IPS DF 4.7 (cell line): ENCODE measurements around the gene SPACA5.
"Not testable (repeated sequence)": the region's sequence is repeated elsewhere in the genome, so short reads cannot be mapped to it uniquely, and the experiment has no call there.

Experiments
- DNase-seq: peaks from one replicate; pipeline ENCODE4 v3.0.0-alpha.2; 2013; ENCODE audit warnings: low spot score; ENCODE audit errors: extremely low read depth

SPACA5 gene

GRCh38 chrX:48021026-48021900, 14.5 kb downstream of the SPACA5 start:
- DNase-seq = no peak

DNA sequence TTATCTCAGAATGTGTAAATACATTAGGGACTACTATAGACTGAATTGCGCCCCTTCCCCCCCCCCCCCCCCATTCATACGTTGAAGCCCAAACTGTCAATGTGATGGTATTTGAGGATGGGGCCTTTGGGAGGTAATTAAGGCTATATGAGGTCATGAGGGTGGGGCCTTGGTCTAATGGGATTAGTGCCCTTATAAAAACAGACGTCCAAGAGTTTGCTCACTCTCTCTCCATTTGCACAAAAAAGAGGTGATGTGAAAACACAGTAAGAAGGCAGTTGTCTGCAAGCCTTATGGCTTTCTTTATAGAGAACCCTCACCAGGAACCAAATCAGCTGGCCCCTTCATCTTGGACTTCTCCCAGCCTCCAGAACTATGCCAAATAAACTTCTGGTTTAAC, 15.3 kb downstream of the SPACA5 start:
- DNase-seq = no peak

DNA sequence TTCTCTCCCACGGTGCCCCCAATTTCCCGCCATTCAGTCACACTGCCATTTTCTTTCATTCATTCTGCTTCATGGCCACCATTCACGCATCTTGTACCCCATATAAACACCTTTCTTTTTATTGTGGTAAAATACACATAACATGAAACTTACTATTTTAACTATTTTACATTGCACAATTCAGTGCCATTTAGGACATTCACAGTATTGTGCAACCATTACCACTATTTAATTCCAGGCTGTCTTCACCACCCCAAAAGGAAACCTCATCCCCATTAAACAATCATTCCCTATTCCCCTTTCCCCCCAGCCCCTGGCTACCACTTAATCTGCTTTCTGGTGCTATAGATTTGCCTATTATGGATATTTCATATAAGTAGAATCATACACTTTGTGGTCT, 15.9 kb downstream of the SPACA5 start:
- no peak for DNase-seq

DNA sequence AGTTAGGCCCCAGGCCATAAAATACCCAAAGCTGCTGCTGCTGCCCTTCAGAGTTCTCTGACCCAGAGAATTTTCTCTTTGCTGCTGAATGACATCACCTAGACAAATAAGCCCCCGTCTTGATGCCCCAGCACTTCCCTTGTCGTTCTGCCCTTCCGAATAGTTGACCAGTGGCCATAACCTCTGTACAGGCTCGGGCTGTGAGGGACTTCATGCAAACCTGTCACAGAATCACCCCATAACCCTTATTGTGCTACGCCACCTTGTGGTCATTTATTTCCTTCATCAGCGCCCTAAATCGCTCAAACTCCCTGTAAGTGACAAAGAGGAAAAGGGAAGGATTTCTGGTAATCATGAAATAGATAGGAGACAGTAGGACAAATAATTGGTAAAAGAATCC, 18.8 kb downstream of the SPACA5 start:
- DNase-seq = no peak

DNA sequence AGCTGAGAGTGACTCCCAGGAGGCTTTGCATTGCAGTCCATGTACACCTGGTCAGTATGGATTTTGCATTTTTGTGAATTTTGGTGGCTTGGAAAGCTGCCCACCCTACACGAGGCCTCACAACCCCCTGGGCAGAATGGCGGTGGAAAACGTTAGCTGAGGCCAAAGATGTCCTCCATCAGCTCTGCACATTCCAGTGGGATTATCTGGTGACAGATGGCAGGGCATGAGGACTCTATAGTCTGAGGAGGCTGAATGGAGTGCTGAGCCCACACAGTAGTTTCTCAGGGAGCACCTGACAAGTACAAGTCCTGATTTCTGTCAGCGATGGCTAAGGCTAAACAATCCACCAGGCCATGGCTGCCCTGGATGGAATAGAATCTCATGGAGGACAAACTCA, 20.8 kb downstream of the SPACA5 start:
- DNase-seq = not testable (repeated sequence)

- DNase-seq = no peak
Measured at GRCh38 chrX:48028091-48028490, 21.3 kb downstream of the SPACA5 start.

DNA sequence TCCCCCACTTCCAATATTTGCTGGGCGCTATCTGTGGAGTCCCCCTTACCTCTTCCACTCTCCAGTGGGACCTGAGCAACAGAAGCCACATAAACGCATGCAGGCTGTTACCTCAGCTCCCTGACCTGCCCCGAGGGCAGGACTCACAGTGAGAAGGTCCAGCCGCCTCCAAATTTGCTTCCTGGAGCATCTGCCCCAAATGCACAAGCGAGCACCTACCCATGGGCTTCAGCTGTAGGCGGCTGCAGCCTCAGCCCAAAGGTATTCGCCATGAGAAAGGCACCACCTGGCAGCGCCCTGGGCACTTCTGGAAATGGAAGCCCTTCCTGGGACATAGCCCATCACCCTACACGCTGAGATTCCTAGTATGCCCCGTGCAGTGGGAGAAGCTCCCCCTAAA, 23.4 kb downstream of the SPACA5 start:
- no peak for DNase-seq

GRCh38 chrX:48030641-48031173, 23.9 kb downstream of the SPACA5 start:
- DNase-seq = not testable (repeated sequence)

GRCh38 chrX:48035891-48036290, 29.1 kb downstream of the SPACA5 start:
- no peak for DNase-seq

DNA sequence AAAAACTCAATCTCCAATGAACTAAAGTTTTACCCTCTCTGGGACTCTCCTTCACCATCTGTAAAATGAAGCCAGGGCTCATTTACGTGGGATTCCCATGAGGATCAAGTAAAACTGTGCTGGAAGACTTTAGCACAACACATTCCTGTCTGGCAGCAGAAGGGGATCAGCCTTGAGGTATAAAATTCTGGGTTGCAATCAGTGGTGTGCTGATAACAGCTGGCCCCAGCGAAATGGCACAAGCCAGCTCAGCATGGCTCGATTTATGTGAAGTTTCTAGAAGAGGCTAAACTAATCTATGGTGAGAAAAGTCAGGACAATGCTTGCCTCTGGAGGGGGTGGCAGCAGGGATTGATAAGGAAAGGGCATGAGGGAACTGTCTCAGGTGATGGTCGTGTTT, 36.3 kb downstream of the SPACA5 start:
- DNase-seq = no peak

GRCh38 chrX:48045410-48046311, 38.9 kb downstream of the SPACA5 start:
- DNase-seq = no peak

GRCh38 chrX:48046846-48047245, 40.1 kb downstream of the SPACA5 start:
- DNase-seq = no peak

- no peak for DNase-seq
Measured at GRCh38 chrX:48058621-48059295, 52.0 kb downstream of the SPACA5 start.

- DNase-seq = no peak
Measured at GRCh38 chrX:48059296-48059639, 52.5 kb downstream of the SPACA5 start.
